ENCODE measurements around the gene S100Z.

- TF ChIP-seq CTCF (IDR thresholded peaks at IDR 0.05) (no peak), EZH2 (IDR thresholded peaks at IDR 0.05) (no peak)
Observed at GRCh38 chr5:76867038-76867437, 17.2 kb downstream of the S100Z start.
